A549 (cell line): ENCODE data around the gene FSCB. TPM values are rescaled to one million over a fixed set of nuclear protein-coding genes. Genes with fewer than 3 reads are reported as not detected.

Source experiments
- ATAC-seq, 2 experiments: fragments of 200-7000 bp in 1 of 2; fragments of >200 bp in 1 of 2; cut with Nextera tagmentation in 1 of 2; cut with Tn5 transposase in 1 of 2; 3 replicates each; pipeline versions ENCODE4 v1.8.0 to v1.9.1; 2018 to 2020; ENCODE audit warnings: mild to moderate bottlenecking in 1 of 2, moderate library complexity in 1 of 2
- CTCF ChIA-PET: fragments of 300-600 bp; sonication (Branson Sonifier 250); formaldehyde crosslinking; extraction: SDS; loops from one replicate; lab custom pipeline; 2021; ENCODE audit warnings: antibody characterized with exemption, inconsistent platforms; lab: Yijun Ruan, JAX
- POLR2A ChIA-PET: fragments of 350-600 bp; formaldehyde crosslinking; extraction: SDS; loops from one replicate; lab custom pipeline; 2021; ENCODE audit warnings: antibody characterized with exemption, inconsistent platforms; lab: Yijun Ruan, JAX
- DNase-seq, 2 experiments: peaks; one replicate each; pipeline versions ENCODE4 v3.0.0 to v3.0.0-alpha.2; 2011 to 2016; ENCODE audit warnings: low read depth in 1 of 2, low spot score in 1 of 2
- FAIRE-seq: peaks from 2 replicates; lab custom pipeline; 2011; peaks lifted over from hg19 to GRCh38; lab: Jason Lieb, UNC
- H3K27ac ChIP-seq, 2 experiments: fragments of >200 bp; sonication (Bioruptor Twin); formaldehyde crosslinking; 3 replicates each; pipeline ENCODE4 v1.5.1; 2016 to 2017
- H3K4me1 ChIP-seq: fragments of >200 bp; sonication (Bioruptor Twin); formaldehyde crosslinking; 3 replicates; pipeline ENCODE4 v1.6.1; 2016
- H3K4me2 ChIP-seq: fragments of >200 bp; sonication (Bioruptor Twin); formaldehyde crosslinking; 3 replicates; pipeline ENCODE4 v1.6.1; 2016
- H3K4me3 ChIP-seq: fragments of >200 bp; sonication (Bioruptor Twin); formaldehyde crosslinking; 3 replicates; pipeline ENCODE4 v1.5.1; 2016
- H3K9me3 ChIP-seq: fragments of >200 bp; sonication (Bioruptor Twin); formaldehyde crosslinking; 3 replicates; pipeline ENCODE4 v1.6.1; 2016
- EP300 ChIP-seq, 2 experiments: fragments of >200 bp; sonication (Bioruptor Twin); formaldehyde crosslinking; IDR thresholded peaks; 2 replicates in 1 of 2; 3 replicates in 1 of 2; pipeline ENCODE4 v1.6.1; 2016 to 2017
- FOSB ChIP-seq: fragments of 250-450 bp; sonication (Bioruptor Pico); IDR thresholded peaks from 2 replicates; pipeline ENCODE4 v1.5.0; 2020; ENCODE audit warnings: mild to moderate bottlenecking, moderate library complexity
- FOXS1 ChIP-seq: fragments of 250-450 bp; sonication (Bioruptor Pico); IDR thresholded peaks from 2 replicates; pipeline ENCODE4 v1.5.0; 2020; ENCODE audit warnings: mild to moderate bottlenecking, moderate library complexity
- GATA3 ChIP-seq: IDR thresholded peaks from 2 replicates; pipeline ENCODE4 v1.6.1; 2012; ENCODE audit warnings: borderline replicate concordance
- HOXA7 ChIP-seq: fragments of 250-450 bp; sonication (Bioruptor Pico); IDR thresholded peaks from 2 replicates; pipeline ENCODE4 v1.5.0; 2020; ENCODE audit warnings: mild to moderate bottlenecking, moderate library complexity
- HOXB5 ChIP-seq: fragments of 250-450 bp; sonication (Bioruptor Pico); IDR thresholded peaks from 2 replicates; pipeline ENCODE4 v1.5.0; 2020; ENCODE audit warnings: mild to moderate bottlenecking, moderate library complexity
- JUN ChIP-seq, 2 experiments: fragments of >200 bp; sonication (Bioruptor Twin); formaldehyde crosslinking; IDR thresholded peaks; 2 replicates in 1 of 2; 3 replicates in 1 of 2; pipeline ENCODE4 v1.6.1; 2016 to 2017
- KDM1A ChIP-seq: fragments of 200-600 bp; sonication (generic); IDR thresholded peaks from 2 replicates; pipeline ENCODE4 v1.6.1; 2016; ENCODE audit warnings: low read depth, mild to moderate bottlenecking
- MAZ ChIP-seq: fragments of 150-350 bp; IDR thresholded peaks from 2 replicates; pipeline ENCODE4 v1.6.1; 2014; ENCODE audit warnings: antibody characterized with exemption, low read depth, low read length, borderline replicate concordance
- NPAS2 ChIP-seq: fragments of 250-450 bp; sonication (Bioruptor Pico); IDR thresholded peaks from 2 replicates; pipeline ENCODE4 v1.8.0; 2022; ENCODE audit warnings: mild to moderate bottlenecking, moderate library complexity, borderline replicate concordance
- POLR2A ChIP-seq: IDR thresholded peaks from 2 replicates; pipeline ENCODE4 v1.6.1; 2012; ENCODE audit warnings: mild to moderate bottlenecking, low read length
- RARB ChIP-seq: fragments of 250-450 bp; sonication (Bioruptor Pico); IDR thresholded peaks from 2 replicates; pipeline ENCODE4 v1.8.0; 2021; ENCODE audit warnings: mild to moderate bottlenecking, moderate library complexity
- RCOR1 ChIP-seq: fragments of 150-350 bp; IDR thresholded peaks from 2 replicates; pipeline ENCODE4 v1.6.1; 2014; ENCODE audit warnings: antibody characterized with exemption, low read length, low read depth
- RFX5 ChIP-seq: fragments of 450-650 bp; IDR thresholded peaks from 2 replicates; pipeline ENCODE4 v1.7.1; 2014; ENCODE audit warnings: antibody characterized with exemption, mild to moderate bottlenecking, moderate library complexity
- TFCP2L1 ChIP-seq: fragments of 250-450 bp; sonication (Bioruptor Pico); IDR thresholded peaks from 2 replicates; pipeline ENCODE4 v1.5.0; 2021; ENCODE audit warnings: mild to moderate bottlenecking
- TP53 ChIP-seq: fragments of 250-450 bp; sonication (Bioruptor Pico); IDR thresholded peaks from 2 replicates; pipeline ENCODE4 v1.5.0; 2021; ENCODE audit warnings: mild to moderate bottlenecking, moderate library complexity
- ZFP36 ChIP-seq: fragments of 450-650 bp; IDR thresholded peaks from 2 replicates; pipeline ENCODE4 v1.6.1; 2014; ENCODE audit warnings: borderline replicate concordance; ENCODE audit not compliant: partially characterized antibody
- ZSCAN20 ChIP-seq: fragments of 250-450 bp; sonication (Bioruptor Pico); IDR thresholded peaks from 2 replicates; pipeline ENCODE4 v1.8.0; 2022; ENCODE audit warnings: mild to moderate bottlenecking, moderate library complexity
- WGBS: methylation state at CpG from one replicate; pipeline ENCODE4 v1.1.6; 2017; ENCODE audit errors: missing lambda C conversion rate; 5-methylcytosine and 5-hydroxymethylcytosine counted together
- polyA plus RNA-seq, 4 experiments: library from polyadenylated mRNA; depleted of rRNA in 3 of 4; stranded (reverse); fragments of >200 nt; fragmentation: RNase III in 1 of 4; extraction: RNeasy Plus Mini Kit Qiagen cat#74134 plus additional on column Dnase treatment in 1 of 4; gene quantifications; 2 replicates in 3 of 4; 3 replicates in 1 of 4; pipeline ENCODE4 v1.2.3, GENCODE V29; 2011 to 2017
- TF ChIP-seq, protein P1 (sequence below): fragments of >200 bp; sonication (Bioruptor Twin); formaldehyde crosslinking; IDR thresholded peaks from 3 replicates; pipeline ENCODE4 v1.6.1; 2016
- TF ChIP-seq, protein P2 (sequence below): fragments of 250-450 bp; sonication (Bioruptor Pico); IDR thresholded peaks from 2 replicates; pipeline ENCODE4 v1.5.0; 2021; ENCODE audit warnings: mild to moderate bottlenecking, moderate library complexity, borderline replicate concordance
- TF ChIP-seq, protein P3 (sequence below): IDR thresholded peaks from 2 replicates; pipeline ENCODE4 v1.6.1; 2012
- TF ChIP-seq, protein P4 (sequence below): fragments of 150-350 bp; IDR thresholded peaks from 2 replicates; pipeline ENCODE4 v1.6.1; 2014; ENCODE audit warnings: low read depth, mild to moderate bottlenecking, low read length

The FSCB gene
- polyA plus RNA-seq, 2 of the 4 experiments (the other 2 are of a cell fraction): not detected

DNA sequence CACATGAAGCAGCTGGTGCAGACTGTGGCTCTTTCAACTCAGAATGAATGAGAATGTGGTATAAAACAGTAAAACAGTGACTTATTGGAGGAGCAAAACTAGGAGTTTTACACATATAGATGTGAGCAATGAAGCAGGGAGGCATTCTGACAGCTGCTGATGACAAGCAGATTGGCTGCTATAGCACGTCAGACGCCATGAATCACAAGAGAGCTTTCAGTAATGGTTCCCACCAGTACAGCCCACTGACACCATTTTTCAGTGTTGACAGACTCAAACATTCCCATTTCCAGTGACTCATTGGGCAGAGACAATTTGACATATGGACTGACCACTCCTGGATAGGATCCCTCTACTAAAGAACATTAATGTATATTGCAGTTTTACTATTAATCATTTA is 24.6 kb upstream of the FSCB start:
- 34% methylated on average over 2 of the region's 2 CpGs for WGBS
- ATAC-seq: no peak
- CTCF ChIA-PET: interaction anchor here (1.0 kb wide), 1 partner anchor 38 kb away, joined by 3 read pairs; no protein-coding TSS in a partner anchor

DNA sequence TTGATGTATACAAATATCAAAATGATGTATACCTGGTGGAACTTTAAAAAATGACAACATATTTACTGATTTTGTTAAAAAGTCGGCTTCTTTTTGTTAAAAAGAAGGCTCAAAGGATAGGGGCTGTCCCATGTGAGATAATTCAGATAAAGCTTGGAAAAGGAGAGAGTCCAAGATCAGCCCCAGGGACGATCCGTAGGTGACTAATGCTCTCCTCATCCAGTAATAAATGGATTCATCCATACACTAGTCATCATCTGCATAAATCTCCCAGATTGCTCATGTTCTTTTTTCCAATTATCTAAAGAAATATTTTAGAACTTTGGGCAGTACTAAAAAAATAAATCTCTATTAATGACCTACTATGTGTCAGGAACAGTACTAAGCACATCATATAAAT is 23.4 kb upstream of the FSCB start:
- 36% methylated on average over 3 of the region's 3 CpGs for WGBS
- Histone ChIP-seq H3K4me3 (no peak overlapping the region), H3K27ac (no peak overlapping the region), H3K4me2 (no peak overlapping the region), H3K4me1 (no peaks in the 10 kb centered on the region), H3K9me3 (no peaks in the 10 kb centered on the region)
- TF ChIP-seq HOXB5 (CRISPR knock-in tag) (no peak), TP53 (CRISPR knock-in tag) (no peak), FOSB (no peak), RFX5 (no peak), RCOR1 (no peak), RARB (no peak), NPAS2 (CRISPR knock-in tag) (no peak), GATA3 (no peak), TFCP2L1 (CRISPR knock-in tag) (no peak), MAZ (no peak), JUN (IDR thresholded peaks at IDR 0.05) (no peak), FOXS1 (CRISPR knock-in tag) (no peak), KDM1A (no peak), ZSCAN20 (CRISPR knock-in tag) (no peak), EP300 (IDR thresholded peaks at IDR 0.05) (no peak)
- TF ChIP-seq, protein P1, sequence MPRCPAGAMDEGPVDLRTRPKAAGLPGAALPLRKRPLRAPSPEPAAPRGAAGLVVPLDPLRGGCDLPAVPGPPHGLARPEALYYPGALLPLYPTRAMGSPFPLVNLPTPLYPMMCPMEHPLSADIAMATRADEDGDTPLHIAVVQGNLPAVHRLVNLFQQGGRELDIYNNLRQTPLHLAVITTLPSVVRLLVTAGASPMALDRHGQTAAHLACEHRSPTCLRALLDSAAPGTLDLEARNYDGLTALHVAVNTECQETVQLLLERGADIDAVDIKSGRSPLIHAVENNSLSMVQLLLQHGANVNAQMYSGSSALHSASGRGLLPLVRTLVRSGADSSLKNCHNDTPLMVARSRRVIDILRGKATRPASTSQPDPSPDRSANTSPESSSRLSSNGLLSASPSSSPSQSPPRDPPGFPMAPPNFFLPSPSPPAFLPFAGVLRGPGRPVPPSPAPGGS: no peak
- TF ChIP-seq, protein P2, sequence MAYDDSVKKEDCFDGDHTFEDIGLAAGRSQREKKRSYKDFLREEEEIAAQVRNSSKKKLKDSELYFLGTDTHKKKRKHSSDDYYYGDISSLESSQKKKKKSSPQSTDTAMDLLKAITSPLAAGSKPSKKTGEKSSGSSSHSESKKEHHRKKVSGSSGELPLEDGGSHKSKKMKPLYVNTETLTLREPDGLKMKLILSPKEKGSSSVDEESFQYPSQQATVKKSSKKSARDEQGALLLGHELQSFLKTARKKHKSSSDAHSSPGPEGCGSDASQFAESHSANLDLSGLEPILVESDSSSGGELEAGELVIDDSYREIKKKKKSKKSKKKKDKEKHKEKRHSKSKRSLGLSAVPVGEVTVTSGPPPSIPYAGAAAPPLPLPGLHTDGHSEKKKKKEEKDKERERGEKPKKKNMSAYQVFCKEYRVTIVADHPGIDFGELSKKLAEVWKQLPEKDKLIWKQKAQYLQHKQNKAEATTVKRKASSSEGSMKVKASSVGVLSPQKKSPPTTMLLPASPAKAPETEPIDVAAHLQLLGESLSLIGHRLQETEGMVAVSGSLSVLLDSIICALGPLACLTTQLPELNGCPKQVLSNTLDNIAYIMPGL (CRISPR knock-in tag): no peak
- TF ChIP-seq, protein P3, sequence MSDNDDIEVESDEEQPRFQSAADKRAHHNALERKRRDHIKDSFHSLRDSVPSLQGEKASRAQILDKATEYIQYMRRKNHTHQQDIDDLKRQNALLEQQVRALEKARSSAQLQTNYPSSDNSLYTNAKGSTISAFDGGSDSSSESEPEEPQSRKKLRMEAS: no peak
- TF ChIP-seq, protein P4, sequence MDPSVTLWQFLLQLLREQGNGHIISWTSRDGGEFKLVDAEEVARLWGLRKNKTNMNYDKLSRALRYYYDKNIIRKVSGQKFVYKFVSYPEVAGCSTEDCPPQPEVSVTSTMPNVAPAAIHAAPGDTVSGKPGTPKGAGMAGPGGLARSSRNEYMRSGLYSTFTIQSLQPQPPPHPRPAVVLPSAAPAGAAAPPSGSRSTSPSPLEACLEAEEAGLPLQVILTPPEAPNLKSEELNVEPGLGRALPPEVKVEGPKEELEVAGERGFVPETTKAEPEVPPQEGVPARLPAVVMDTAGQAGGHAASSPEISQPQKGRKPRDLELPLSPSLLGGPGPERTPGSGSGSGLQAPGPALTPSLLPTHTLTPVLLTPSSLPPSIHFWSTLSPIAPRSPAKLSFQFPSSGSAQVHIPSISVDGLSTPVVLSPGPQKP: no peak
- DNase-seq (no peak), FAIRE-seq (no peak), ATAC-seq (no peak)
- ChIA-PET POLR2A (no interaction called here), CTCF (no interaction called here)

More for the DNA sequence above, 24.6 kb upstream of the FSCB start:
- no peaks in the 10 kb centered on the region for H3K9me3 ChIP-seq
- H3K27ac ChIP-seq: no peak overlapping the region
- POLR2A ChIA-PET: no interaction called here
- no peak overlapping the region for H3K4me2 ChIP-seq
- no peak for DNase-seq
- no peak overlapping the region for H3K4me3 ChIP-seq
- no peak for TF ChIP-seq NPAS2 (CRISPR knock-in tag)
- TF ChIP-seq, protein P1: no peak
- TF ChIP-seq KDM1A: no peak
- TF ChIP-seq ZFP36: no peak
- no peak for TF ChIP-seq POLR2A
- no peak for TF ChIP-seq HOXA7 (CRISPR knock-in tag)
- no peaks in the 10 kb centered on the region for H3K4me1 ChIP-seq
- FAIRE-seq: no peak
